ENCODE data around the gene WDR47. TPM values are rescaled to one million over a fixed set of nuclear protein-coding genes. Genes with fewer than 3 reads are reported as not detected.

Gene WDR47
- total RNA-seq, 1 experiment from 2014 or later = 9.3 TPM

GRCh38 chr1:108962681-108963051 lies 79.2 kb downstream of the WDR47 start:
- no peak overlapping the region for H2AFZ ChIP-seq (ENCODE audit: low read depth, low read length, poor library complexity, severe bottlenecking)
- TF ChIP-seq SP1 (IDR thresholded peaks at IDR 0.05; ENCODE audit: low read depth) (no peak), CTCF (IDR thresholded peaks at IDR 0.05 in 2 of 3, conservative IDR thresholded peaks at IDR 0.05 in 1 of 3; ENCODE audit: borderline replicate concordance in 1 of 3, insufficient read depth in 1 of 3, low read depth in 2 of 3, low read length in 2 of 3) (no peak), ZNF274 (IDR thresholded peaks at IDR 0.05; ENCODE audit: low read depth, low read length) (no peak)
- TF ChIP-seq, protein P1, sequence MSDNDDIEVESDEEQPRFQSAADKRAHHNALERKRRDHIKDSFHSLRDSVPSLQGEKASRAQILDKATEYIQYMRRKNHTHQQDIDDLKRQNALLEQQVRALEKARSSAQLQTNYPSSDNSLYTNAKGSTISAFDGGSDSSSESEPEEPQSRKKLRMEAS (IDR thresholded peaks at IDR 0.05) = no peak
- TF ChIP-seq, protein P2, sequence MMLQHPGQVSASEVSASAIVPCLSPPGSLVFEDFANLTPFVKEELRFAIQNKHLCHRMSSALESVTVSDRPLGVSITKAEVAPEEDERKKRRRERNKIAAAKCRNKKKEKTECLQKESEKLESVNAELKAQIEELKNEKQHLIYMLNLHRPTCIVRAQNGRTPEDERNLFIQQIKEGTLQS (IDR thresholded peaks at IDR 0.05) = no peak
- TF ChIP-seq, protein P3, sequence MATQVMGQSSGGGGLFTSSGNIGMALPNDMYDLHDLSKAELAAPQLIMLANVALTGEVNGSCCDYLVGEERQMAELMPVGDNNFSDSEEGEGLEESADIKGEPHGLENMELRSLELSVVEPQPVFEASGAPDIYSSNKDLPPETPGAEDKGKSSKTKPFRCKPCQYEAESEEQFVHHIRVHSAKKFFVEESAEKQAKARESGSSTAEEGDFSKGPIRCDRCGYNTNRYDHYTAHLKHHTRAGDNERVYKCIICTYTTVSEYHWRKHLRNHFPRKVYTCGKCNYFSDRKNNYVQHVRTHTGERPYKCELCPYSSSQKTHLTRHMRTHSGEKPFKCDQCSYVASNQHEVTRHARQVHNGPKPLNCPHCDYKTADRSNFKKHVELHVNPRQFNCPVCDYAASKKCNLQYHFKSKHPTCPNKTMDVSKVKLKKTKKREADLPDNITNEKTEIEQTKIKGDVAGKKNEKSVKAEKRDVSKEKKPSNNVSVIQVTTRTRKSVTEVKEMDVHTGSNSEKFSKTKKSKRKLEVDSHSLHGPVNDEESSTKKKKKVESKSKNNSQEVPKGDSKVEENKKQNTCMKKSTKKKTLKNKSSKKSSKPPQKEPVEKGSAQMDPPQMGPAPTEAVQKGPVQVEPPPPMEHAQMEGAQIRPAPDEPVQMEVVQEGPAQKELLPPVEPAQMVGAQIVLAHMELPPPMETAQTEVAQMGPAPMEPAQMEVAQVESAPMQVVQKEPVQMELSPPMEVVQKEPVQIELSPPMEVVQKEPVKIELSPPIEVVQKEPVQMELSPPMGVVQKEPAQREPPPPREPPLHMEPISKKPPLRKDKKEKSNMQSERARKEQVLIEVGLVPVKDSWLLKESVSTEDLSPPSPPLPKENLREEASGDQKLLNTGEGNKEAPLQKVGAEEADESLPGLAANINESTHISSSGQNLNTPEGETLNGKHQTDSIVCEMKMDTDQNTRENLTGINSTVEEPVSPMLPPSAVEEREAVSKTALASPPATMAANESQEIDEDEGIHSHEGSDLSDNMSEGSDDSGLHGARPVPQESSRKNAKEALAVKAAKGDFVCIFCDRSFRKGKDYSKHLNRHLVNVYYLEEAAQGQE (IDR thresholded peaks at IDR 0.05; ENCODE audit: low read depth) = no peak
- TF ChIP-seq, protein P4, sequence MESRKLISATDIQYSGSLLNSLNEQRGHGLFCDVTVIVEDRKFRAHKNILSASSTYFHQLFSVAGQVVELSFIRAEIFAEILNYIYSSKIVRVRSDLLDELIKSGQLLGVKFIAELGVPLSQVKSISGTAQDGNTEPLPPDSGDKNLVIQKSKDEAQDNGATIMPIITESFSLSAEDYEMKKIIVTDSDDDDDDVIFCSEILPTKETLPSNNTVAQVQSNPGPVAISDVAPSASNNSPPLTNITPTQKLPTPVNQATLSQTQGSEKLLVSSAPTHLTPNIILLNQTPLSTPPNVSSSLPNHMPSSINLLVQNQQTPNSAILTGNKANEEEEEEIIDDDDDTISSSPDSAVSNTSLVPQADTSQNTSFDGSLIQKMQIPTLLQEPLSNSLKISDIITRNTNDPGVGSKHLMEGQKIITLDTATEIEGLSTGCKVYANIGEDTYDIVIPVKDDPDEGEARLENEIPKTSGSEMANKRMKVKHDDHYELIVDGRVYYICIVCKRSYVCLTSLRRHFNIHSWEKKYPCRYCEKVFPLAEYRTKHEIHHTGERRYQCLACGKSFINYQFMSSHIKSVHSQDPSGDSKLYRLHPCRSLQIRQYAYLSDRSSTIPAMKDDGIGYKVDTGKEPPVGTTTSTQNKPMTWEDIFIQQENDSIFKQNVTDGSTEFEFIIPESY (IDR thresholded peaks at IDR 0.05; ENCODE audit: extremely low read depth, insufficient replicate concordance, low read length) = no peak
- peak overlapping the region; percentile 95 for H3K27ac ChIP-seq (ENCODE audit: low read depth, low read length)
- no peaks in the 10 kb centered on the region for H3K27me3 ChIP-seq (ENCODE audit: insufficient read depth, low read length)
- BruUV-seq (replicated peaks) = TSS peak; percentile 51
- ChIA-PET CTCF (no interaction called here), POLR2A (no interaction called here), RAD21 (ENCODE audit: low non-redundant PET in 1 of 2, low total read pairs in 2 of 2, uncharacterized antibody in 2 of 2, unreplicated experiment in 2 of 2) (interaction anchor here in 1 of 2 experiments (0.6 kb wide), 1 partner anchor 189 kb away, joined by 3 read pairs; no protein-coding TSS in a partner anchor)
- H4K20me1 ChIP-seq (ENCODE audit: insufficient read depth) = no peaks in the 10 kb centered on the region
- H3K36me3 ChIP-seq (ENCODE audit: control insufficient read depth in 1 of 2, insufficient read depth in 2 of 2, low read length in 2 of 2) = no peaks in the 10 kb centered on the region; a peak in 2 of 4 replicates
- H3K9me2 ChIP-seq (ENCODE audit: insufficient read depth) = no peaks in the 10 kb centered on the region
- no peak for DNase-seq (ENCODE audit: low read depth, low spot score)
- peak overlapping the region; percentile 86 for H3K4me2 ChIP-seq (ENCODE audit: low read length)
- ATAC-seq = peak; percentile 34; the same call in 1 of the 2 replicates
- intact Hi-C loops (cut with micrococcal nuclease) = loop anchor here (5.0 kb wide), 1 partner anchor 150 kb away; the partner anchor contains the start of gene ELAPOR1
- H3K4me3 ChIP-seq (replicated peaks in 1 of 2; ENCODE audit: low read depth in 1 of 2, low read length in 2 of 2) = peak overlapping the region; percentile 77 to 87
- H3K4me1 ChIP-seq (ENCODE audit: control insufficient read depth in 1 of 2, insufficient read depth in 2 of 2, low read length in 2 of 2) = peaks cover 4 to 16% of the 10 kb centered on the region in 2 experiments; a peak in 3 of 4 replicates
- H3K9me3 ChIP-seq (ENCODE audit: control insufficient read depth in 1 of 2, insufficient read depth in 1 of 2, low read depth in 1 of 2, low read length in 2 of 2) = no peaks in the 10 kb centered on the region
- peaks cover 43% of the 10 kb centered on the region for H3K79me2 ChIP-seq (ENCODE audit: insufficient read depth, low read length)
- H3K9ac ChIP-seq (ENCODE audit: low read length) = peak overlapping the region; percentile 83
